HL-60/S4 treated with retinoic acid at 250 ng/mL for 4 days and 3 days (cell line): ENCODE measurements around the gene NDUFAF8.

Experiments used
- in situ Hi-C: fragments of 300-500 bp; cut with MboI; formaldehyde crosslinking; loops from 2 replicates; pipeline ENCODE4 v1.7.0; 2022; ENCODE audit warnings: low sequenced_read_pairs

Gene NDUFAF8

GRCh38 chr17:81237591-81238489, 1.3 kb upstream of the NDUFAF8 start:
- in situ Hi-C loops = no loop called here

DNA sequence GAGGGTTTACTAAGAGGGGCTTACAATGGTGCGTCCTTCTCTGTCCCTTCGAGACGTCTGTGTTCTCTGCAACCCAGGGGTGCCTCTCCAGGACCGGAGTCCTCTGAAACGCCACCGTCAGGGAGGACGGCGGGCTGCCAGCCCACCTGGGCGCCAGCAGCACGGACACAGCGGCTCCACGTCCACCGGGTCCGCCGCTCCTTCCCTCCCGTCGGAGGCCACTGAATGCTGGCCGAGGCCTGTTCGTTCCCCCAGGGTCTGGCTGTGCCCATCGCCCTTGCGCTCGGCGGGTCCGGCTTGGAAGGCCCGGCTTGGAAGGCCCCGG, 666 bp upstream of the NDUFAF8 start:
- in situ Hi-C loops = no loop called here

DNA sequence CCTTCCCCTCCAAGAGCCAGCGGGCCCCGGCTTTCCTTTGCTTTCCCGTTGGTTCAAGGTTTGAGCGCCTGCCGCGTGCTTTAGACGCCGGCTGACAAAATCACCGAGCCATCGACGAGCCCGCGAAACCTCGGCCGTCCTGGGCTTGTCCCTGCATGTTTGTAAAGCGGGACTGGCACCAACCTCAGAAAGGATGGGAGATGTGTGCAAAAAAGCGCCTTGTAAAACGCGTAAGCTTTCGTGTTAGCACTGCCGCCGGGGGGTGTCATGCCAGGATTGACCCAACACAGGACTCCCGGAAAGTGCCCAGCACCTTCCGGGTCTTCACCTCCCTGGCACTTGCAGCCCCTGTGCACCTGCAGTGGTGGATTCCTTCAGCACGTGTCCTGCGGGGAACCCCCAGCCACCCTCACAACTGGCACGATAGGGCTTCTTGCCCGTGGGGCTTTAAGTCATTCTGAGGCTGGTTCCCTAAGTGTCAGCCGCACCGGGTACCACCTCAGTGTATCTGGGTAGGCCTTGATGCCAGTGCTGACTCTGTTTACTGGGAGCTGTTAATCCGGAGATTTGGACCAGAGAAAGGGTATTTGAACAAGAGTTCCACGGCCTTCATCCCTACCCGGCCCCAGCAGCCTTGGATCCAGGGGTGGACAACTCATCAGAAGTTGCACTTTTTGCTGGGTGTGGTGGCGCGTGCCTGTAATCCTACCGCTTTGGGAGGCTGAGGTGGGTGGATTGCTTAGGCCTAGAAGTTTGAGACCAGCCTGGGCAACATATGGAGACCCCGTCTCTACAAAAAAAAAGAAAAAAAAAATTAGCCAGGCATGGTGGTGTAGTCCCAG, 817 bp downstream of the NDUFAF8 start:
- in situ Hi-C loops = no loop called here

DNA sequence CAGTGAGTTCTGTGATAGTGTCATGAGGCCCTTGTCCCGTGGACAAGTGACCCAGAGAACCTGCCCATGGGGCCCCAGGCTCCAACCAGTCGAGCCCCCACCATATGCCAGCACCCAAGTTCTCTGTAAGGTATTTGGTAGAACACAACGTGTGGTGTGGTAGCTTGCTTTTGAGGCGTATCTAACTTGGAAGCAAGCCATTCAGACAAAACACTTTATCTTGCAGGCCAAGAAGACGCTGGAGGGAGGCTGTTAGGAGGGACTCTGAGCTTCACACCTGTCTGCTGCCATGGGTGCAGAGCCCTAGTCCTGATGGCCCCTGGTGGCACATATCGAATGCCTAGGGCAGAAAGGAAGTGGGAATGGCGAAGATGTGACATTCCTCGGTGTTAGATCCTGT, 1.6 kb downstream of the NDUFAF8 start:
- in situ Hi-C loops = no loop called here

DNA sequence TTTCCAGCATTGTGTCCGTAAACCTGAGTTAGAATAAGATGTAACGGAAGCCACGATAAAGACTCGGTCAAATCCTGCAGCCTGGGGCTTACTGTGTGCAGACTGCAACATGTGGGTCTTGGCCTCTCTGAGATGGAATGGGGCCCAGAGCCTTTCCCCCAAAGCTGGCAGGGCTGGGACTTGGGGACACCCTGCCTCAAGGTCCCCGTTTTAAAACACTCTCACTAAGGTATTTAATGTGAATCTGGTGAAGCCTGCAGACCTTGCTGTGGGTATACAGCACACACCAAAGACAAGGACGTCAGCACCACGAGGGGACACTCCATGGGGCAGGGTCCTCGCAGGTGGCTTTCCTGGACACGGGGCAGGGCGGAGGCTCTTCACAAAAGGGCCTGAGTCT, 2.1 kb downstream of the NDUFAF8 start:
- in situ Hi-C loops = no loop called here

- in situ Hi-C loops = no loop called here
Observed at GRCh38 chr17:81241648-81242420, 2.7 kb downstream of the NDUFAF8 start.

GRCh38 chr17:81242421-81243332, 3.6 kb downstream of the NDUFAF8 start:
- in situ Hi-C loops = no loop called here

DNA sequence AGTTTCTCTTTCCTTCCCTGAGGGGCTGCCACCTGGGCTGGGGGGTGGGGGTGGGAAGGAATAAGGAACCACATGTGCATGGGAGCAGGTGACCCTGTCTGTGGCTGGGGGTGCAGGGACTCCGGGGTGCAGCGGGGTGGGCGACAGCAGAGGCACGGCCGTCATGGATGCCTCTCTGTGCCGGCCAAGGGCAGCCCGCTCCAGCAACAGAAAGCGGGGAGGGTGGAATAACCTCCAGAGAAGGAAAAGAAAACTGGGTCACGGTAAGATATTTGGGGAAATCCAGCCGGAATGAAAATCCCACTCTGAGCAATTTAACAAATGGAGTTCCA, 4.2 kb downstream of the NDUFAF8 start:
- in situ Hi-C loops = no loop called here

- in situ Hi-C loops = no loop called here
Observed at GRCh38 chr17:81244358-81245023, 5.4 kb downstream of the NDUFAF8 start.

DNA sequence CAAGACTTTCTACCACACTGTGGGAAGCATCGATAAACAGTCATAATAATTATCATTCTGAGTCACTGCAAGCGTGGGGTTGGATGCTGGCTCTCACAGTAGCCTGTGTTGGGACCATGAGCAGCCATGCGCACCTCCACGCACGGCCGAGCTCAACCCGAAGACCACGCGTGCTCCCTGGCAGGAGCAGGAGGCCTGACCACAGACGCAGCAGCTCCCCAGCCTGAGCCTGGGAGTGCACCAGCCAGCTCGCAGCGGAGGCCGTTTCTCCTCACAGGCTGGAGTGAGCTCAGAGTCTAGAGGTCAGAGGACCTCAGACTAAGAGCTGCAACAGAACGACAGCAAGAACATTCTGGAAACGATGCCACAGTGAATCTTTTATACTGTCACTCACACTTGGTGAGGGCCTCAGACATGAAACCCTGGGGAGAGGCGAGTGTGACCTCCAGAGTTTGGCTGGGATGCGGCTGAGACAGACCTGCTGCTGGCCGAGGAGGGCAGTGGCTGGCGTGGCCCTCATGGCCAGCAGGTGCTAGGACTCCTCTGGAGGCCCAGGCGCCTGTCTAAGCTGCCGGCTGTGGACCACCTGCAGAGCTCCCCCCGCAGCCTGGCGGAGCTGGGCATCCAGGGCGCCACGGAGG, 6.0 kb downstream of the NDUFAF8 start:
- in situ Hi-C loops = no loop called here

DNA sequence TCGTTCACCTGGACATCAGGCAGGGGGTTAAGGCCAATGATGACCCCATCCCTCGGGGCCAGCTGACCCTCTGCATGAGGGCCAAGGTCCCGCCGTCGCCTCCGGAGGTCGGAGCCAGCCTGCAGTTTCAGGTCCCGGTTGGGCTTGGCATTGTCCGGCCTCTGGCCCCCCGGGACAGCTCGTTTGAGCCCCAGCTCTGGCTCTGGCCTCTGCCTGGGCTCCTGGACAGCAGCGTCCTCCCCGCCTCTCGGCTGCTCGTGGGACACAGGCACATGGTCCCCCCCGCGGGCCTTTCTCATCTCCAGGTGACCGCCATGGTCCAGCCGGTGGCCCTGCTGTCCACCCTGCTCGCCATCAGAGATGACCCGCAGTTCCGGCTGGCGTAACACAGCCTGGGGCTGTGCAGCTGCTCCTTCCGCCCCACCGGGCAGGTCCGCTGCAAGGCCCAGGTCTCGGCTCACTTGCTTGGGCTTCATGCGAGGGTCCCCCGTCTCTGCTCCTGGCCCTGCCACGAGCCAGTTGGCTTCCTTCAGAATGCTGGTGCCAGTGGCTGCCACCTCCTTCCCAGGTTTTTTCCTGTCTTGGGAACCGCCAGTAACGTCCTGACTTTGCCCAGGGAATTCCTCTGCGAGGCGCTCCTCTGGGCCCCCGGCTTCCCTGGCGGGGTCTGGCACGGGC, 6.7 kb downstream of the NDUFAF8 start:
- in situ Hi-C loops = no loop called here

GRCh38 chr17:81246343-81246670, 7.2 kb downstream of the NDUFAF8 start:
- in situ Hi-C loops = no loop called here

GRCh38 chr17:81246679-81247338, 7.7 kb downstream of the NDUFAF8 start:
- in situ Hi-C loops = no loop called here

- in situ Hi-C loops = no loop called here
Observed at GRCh38 chr17:81247339-81247990, 8.3 kb downstream of the NDUFAF8 start.

GRCh38 chr17:81248649-81249048, 9.5 kb downstream of the NDUFAF8 start:
- in situ Hi-C loops = no loop called here

- in situ Hi-C loops = no loop called here
Observed at GRCh38 chr17:81249223-81250040, 10.3 kb downstream of the NDUFAF8 start.
